NOMO-1 (cell line): ENCODE measurements around the gene L1TD1.
"Not testable (repeated sequence)": the region's sequence is repeated elsewhere in the genome, so short reads cannot be mapped to it uniquely, and the experiment has no call there.

Experiments used
- DNase-seq, 2 experiments: peaks; one replicate each; lab custom pipeline; 2025; ENCODE audit not compliant: unreplicated experiment in 2 of 2; lab: John Stamatoyannopoulos, UW

The L1TD1 gene

GRCh38 chr1:62233926-62234450, 39.3 kb downstream of the L1TD1 start:
- no peak for DNase-seq

- no peak for DNase-seq
Measured at GRCh38 chr1:62234688-62235087, 40.0 kb downstream of the L1TD1 start.

- no peak for DNase-seq
Measured at GRCh38 chr1:62235576-62235975, 40.9 kb downstream of the L1TD1 start.

DNA sequence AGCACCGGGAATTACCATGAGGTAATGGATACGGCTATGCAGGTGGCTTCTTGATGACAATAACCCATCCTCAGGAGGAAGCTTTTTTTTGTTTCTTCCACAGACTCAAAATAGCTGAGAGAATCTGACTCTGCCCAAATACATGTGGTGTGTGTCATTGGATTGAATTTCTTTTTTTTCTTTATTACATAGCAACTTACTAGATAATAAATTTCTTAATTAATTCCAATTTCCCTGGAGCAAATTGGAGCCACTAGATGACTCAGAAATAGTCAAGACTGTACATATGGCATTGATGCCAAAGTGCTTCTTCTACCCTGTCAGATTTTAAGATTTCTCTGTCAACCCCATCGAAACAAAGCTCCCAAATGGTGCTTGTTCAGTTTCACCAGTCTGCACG, 42.7 kb downstream of the L1TD1 start:
- no peak for DNase-seq

- no peak for DNase-seq
Measured at GRCh38 chr1:62237950-62238374, 43.3 kb downstream of the L1TD1 start.

DNA sequence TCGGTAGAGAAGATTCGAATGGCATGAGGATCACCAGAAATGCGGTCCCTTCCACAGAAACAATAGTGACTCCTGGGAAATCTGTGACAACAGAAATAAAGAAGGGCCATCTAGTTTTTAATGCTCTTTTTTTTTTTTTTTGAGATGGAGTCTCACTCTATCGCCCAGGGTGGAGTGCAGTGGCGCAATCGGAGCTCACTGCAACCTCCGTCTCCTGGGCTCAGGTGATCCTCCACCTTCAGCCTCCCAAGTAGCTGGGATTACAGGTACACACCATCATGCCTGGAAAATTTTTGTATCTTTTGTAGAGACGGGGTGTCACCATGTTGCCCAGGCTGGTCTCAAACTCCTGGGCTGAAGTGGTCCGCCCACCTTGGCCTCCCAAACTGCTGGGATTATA, 43.9 kb downstream of the L1TD1 start:
- DNase-seq, result no peak

- not testable (repeated sequence) for DNase-seq
Measured at GRCh38 chr1:62239652-62240403, 45.2 kb downstream of the L1TD1 start.

GRCh38 chr1:62240651-62241370, 46.2 kb downstream of the L1TD1 start:
- DNase-seq, result no peak

- no peak for DNase-seq
Measured at GRCh38 chr1:62241371-62242131, 46.9 kb downstream of the L1TD1 start.

- DNase-seq, result not testable (repeated sequence)
Measured at GRCh38 chr1:62244380-62244779, 49.7 kb downstream of the L1TD1 start.

- no peak for DNase-seq
Measured at GRCh38 chr1:62245201-62245600, 50.6 kb downstream of the L1TD1 start.

- no peak for DNase-seq
Measured at GRCh38 chr1:62247391-62248168, 52.9 kb downstream of the L1TD1 start.

GRCh38 chr1:62250126-62250726, 55.6 kb downstream of the L1TD1 start:
- no peak for DNase-seq

GRCh38 chr1:62259551-62259950, 64.9 kb downstream of the L1TD1 start:
- no peak for DNase-seq

DNA sequence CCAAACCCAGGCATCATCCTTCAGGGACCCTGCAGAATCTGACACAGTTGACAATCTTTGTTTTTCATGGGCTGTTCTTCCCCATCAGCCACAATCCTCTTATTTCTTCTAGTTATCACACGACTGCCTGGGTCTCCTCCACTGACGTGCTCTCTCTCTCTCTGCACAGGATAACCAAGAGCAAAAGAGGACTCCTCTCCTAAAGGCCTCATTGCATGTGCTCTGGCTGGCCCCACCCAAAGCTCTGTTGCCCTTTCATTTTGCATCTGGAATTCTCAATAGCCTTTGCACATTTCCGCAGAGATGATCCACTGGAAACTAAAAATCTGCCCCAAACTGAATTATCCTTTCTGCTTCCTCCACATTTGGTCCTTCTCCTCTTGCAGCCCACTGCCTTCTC, 66.0 kb downstream of the L1TD1 start:
- no peak for DNase-seq
